Psoas muscle (tissue), 8 donors: ENCODE data around the gene ATP6V1F. TPM values are rescaled to one million over a fixed set of nuclear protein-coding genes. Genes with fewer than 3 reads are reported as not detected.

Experiments used
- ATAC-seq, 4 donors: fragments of 200-7000 bp; cut with Tn5 transposase; one replicate each; pipeline ENCODE4 v1.9.1; 2020; ENCODE audit warnings: moderate library complexity in 3 of 4, mild to moderate bottlenecking in 2 of 4
- DNase-seq, 2 donors: peaks; one replicate each; pipeline ENCODE4 v3.0.0-alpha.2; 2020
- H3K27ac ChIP-seq: fragments of 200-600 bp; one replicate; pipeline ENCODE4 v1.8.0; 2022
- H3K27me3 ChIP-seq, 3 donors: fragments of 200-600 bp in 1 of 3; one replicate each; pipeline versions ENCODE4 v1.6.1 to v1.8.0; 2013 to 2022; ENCODE audit warnings: low read length in 2 of 3, mild to moderate bottlenecking in 2 of 3, moderate library complexity in 1 of 3; ENCODE audit not compliant: insufficient read depth in 3 of 3
- H3K36me3 ChIP-seq, 2 donors: fragments of 200-600 bp in 1 of 2; one replicate each; pipeline versions ENCODE4 v1.6.1 to v1.8.0; 2013 to 2022; ENCODE audit warnings: low read depth in 1 of 2, mild to moderate bottlenecking in 1 of 2, moderate library complexity in 1 of 2; ENCODE audit not compliant: insufficient read depth in 1 of 2
- H3K4me1 ChIP-seq: fragments of 200-600 bp; one replicate; pipeline ENCODE4 v1.8.0; 2022
- H3K4me3 ChIP-seq: fragments of 200-600 bp; one replicate; pipeline ENCODE4 v1.8.0; 2022; ENCODE audit warnings: mild to moderate bottlenecking
- H3K9me3 ChIP-seq: fragments of 200-600 bp; one replicate; pipeline ENCODE4 v1.8.0; 2022
- WGBS, 3 donors: extraction: QIAGEN DNeasy Blood & Tissue Kit; methylation state at CpG; one replicate each; pipeline versions ENCODE4 v1.1.6 to v1.1.7; 2013; 5-methylcytosine and 5-hydroxymethylcytosine counted together
- intact Hi-C, 2 donors: fragments of 100-400 bp; cut with DNase I; formaldehyde crosslinking; loops; one replicate each; pipeline versions ENCODE4 v1.11.0 to v1.14.2; 2022
- polyA plus RNA-seq, 3 donors: library from polyadenylated mRNA; stranded (reverse); fragments of 200-250 nt; gene quantifications; one replicate each; pipeline ENCODE4 v1.2.3, GENCODE V29; 2013
- total RNA-seq, 4 donors: library from RNA; stranded (reverse); fragmentation: NEBNext Ultra II Directional in 2 of 4; extraction: Animal tissue kit (Norgen Biotek cat#: 25700) in 2 of 4; gene quantifications; one replicate each; pipeline versions ENCODE4 v1.2.1 to v1.2.4, GENCODE V29; 2021 to 2023
- TF ChIP-seq, protein P1 (sequence below): fragments of 200-600 bp; IDR thresholded peaks from one replicate; pipeline ENCODE4 v1.8.0; 2022; ENCODE audit warnings: antibody characterized with exemption
- donor health status: healthy with polysubstance abuse.
- donor health status: DM: no; HTN: no; CAD: no; lungs with moderate emphysema.
- donor health status: Bipolar disorder and iron deficiency.
- donor health status: healthy.
- donor health status: DM: yes; HTN: yes; CAD: no.
- donor health status: DM: no; HTN: no; CAD: no.
- donor health status: DM: no; HTN: no; CAD: no.
- donor health status: DM: yes; HTN: yes; CAD: no.

The ATP6V1F gene
- total and polyA plus RNA-seq, 7 donors: 103 to 210 (median 143) TPM

DNA sequence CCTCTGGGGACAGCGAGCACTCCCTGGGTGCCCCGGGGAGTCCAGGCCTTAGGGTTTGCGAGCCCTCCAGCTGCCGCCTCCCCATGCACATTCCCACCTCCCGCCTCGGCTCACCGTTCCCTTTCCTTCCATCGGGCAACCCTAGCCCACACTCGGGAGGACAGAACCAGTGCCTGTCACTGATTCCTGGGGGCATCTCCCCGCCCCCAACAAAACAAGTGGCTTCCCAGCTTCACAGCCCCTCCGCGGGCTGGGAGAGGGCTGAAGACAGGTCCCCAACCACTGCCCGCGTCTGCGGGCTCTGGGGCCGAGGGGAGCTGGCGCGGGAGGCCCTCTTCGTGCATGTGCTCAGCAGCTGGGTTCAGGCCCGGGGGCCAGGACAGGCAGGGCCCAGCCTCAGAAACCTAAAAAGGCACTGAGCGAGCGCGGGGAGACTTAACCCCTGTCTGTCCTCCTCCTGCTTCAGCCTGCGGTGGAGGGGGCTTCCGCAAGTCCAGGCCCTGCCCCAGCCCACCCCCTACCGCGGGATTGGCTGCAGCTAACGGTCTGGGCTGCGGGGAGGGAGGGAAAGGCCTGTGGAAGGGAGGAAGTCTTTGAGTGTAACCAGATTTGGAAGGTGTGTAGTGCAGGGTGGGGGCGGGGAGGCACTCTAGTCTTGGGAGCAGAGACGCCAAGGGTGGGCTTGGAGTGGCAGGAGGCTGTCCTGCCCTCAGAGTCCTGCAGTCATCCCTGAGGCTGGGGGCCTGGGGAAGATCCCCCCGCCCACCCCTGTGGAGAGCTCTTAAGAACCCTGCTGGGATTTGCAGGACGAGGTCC is 31.3 kb upstream of the ATP6V1F start:
- Histone ChIP-seq H3K9me3 (no peaks in the 10 kb centered on the region), H3K4me3 (peak overlapping the region; percentile 89), H3K36me3 (peaks cover 4 to 55% of the 10 kb centered on the region in 2 donors), H3K27me3 (no peaks in the 10 kb centered on the region), H3K4me1 (peaks cover 48% of the 10 kb centered on the region), H3K27ac (peak overlapping the region; percentile 100)
- peak; percentile 46 to 71 for DNase-seq
- WGBS, 3 donors: 4 to 6% (median 4%) methylated on average over 29 to 33 of the region's 33 CpGs
- TF ChIP-seq, protein P1, sequence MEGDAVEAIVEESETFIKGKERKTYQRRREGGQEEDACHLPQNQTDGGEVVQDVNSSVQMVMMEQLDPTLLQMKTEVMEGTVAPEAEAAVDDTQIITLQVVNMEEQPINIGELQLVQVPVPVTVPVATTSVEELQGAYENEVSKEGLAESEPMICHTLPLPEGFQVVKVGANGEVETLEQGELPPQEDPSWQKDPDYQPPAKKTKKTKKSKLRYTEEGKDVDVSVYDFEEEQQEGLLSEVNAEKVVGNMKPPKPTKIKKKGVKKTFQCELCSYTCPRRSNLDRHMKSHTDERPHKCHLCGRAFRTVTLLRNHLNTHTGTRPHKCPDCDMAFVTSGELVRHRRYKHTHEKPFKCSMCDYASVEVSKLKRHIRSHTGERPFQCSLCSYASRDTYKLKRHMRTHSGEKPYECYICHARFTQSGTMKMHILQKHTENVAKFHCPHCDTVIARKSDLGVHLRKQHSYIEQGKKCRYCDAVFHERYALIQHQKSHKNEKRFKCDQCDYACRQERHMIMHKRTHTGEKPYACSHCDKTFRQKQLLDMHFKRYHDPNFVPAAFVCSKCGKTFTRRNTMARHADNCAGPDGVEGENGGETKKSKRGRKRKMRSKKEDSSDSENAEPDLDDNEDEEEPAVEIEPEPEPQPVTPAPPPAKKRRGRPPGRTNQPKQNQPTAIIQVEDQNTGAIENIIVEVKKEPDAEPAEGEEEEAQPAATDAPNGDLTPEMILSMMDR: no peak
- ATAC-seq: no peak
- intact Hi-C loops: loop anchor here in 1 of 2 donors (5.0 kb wide), 1 partner anchor 89 kb away; no protein-coding TSS in a partner anchor

DNA sequence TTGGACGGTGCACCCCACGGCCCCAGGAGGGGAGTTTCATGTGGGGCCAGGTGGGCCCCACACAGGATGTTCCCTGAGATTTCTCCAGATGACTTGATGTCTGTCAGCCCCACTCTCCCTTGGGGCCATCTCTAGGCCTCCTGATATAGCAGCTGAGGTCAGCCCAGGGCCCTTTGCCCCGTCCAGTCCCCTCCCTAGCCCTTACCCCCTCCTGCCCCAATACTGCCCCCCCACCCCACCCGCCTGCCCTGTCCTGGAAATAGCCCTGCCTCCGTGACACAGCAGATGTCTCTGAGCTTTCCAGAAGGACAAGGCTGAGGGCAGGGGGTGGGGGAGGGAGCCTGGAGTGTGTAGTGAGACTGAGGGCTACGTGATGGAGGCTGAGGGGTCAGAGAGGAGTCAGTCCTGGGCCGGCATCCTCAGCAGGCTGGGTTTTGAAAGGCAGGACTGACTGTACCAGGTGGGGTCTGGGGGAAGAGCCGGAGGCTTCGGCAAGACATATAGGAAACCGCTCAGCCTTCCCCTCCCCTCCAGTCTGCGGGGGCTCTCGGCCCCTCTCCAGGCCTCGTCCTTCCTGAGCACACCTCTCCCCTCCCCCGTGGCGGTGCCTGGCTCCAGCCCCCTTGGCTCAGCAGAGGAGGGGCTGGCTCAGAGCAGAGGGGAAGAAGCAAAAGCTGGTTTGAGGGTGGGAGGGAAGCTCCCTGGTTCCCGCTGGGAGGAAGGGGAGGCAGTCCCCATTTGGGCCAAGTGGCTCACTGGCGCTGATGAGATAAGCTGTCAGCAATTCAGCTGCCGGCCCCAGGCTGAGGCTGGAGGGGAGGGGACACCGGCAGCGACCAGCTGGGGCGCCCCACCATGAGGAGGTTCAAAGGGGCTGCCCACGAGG is 30.4 kb upstream of the ATP6V1F start:
- no peaks in the 10 kb centered on the region for H3K27me3 ChIP-seq
- TF ChIP-seq, protein P1: no peak
- DNase-seq: peak; percentile 62 to 80

DNA sequence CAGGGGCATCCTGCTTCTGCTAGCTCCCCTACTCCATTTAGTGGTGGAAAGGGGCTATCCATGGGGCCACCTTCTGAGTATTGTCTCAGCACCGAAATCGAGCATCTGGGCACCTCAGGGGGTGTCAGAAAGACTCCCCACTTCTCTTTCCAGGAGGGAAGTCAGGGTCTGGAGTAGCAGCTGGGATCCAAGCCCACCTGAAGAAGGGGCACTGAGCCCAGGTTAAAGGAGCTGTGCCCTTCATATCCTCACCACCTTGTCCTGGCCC is 29.8 kb upstream of the ATP6V1F start:
- Histone ChIP-seq H3K9me3 (no peaks in the 10 kb centered on the region), H3K27ac (peak overlapping the region; percentile 100), H3K4me1 (peaks cover 50% of the 10 kb centered on the region), H3K36me3 (peaks cover 4 to 69% of the 10 kb centered on the region in 2 donors), H3K4me3 (peak overlapping the region; percentile 89), H3K27me3 (no peaks in the 10 kb centered on the region)
- no peak for ATAC-seq
- TF ChIP-seq, protein P1: no peak
- 9 to 11% (median 11%) methylated on average over 2 of the region's 2 CpGs for WGBS, 3 donors
- no peak for DNase-seq
- intact Hi-C loops: loop anchor here in 1 of 2 donors (5.0 kb wide), 1 partner anchor 91 kb away; no protein-coding TSS in a partner anchor

More for the DNA sequence above, 30.4 kb upstream of the ATP6V1F start:
- no peaks in the 10 kb centered on the region for H3K9me3 ChIP-seq
- 2 to 8% (median 4%) methylated on average over 17 to 22 of the region's 22 CpGs for WGBS, 3 donors
- intact Hi-C loops: loop anchor here in 1 of 2 donors (5.0 kb wide), 1 partner anchor 90 kb away; no protein-coding TSS in a partner anchor
- ATAC-seq: peak; percentile 0 to 18 (median 1)
- peak overlapping the region; percentile 89 for H3K4me3 ChIP-seq
- peaks cover 4 to 63% of the 10 kb centered on the region in 2 donors for H3K36me3 ChIP-seq
- peaks cover 47% of the 10 kb centered on the region for H3K4me1 ChIP-seq
- peak overlapping the region; percentile 100 for H3K27ac ChIP-seq

DNA sequence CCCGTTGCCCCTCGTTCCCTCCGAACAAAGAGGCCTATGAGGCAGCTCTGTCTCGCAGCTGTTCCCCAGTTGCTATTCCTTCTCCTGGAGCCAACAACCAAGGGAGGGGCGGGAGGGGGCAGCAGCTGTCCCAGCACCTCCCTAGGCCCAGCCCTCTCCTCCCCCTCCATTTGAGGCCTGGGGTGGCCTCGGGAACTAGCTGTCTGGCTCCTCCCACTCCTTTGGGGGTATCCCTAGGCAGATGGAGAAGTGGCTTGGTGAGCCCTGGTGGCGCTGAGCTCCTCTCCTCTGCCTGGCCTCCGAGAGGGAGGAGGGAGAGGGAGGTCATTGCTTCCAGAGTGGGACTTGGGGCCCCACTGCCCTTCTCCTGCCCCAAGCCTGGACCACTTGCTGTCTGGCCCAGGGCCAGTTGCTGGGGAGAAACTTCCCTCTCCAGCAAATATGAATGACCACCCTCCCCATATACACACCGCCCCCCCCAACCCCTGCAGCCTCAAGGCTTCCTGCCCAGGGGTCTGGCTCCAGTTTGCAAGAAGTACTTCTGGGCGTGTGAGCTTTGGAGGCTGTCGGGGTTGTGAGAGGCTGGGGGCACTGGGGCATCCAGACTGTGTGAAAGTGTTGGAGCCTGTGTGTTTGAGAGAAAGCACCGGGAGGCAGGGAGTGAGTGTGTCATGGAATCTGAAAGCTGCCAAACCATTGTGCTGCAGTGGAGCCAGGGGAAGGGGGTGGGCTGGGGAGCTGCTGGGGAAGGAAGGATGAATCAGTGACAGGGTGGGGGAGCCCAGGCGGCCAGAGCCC is 29.3 kb upstream of the ATP6V1F start:
- intact Hi-C loops: loop anchor here in 1 of 2 donors (5.0 kb wide), 1 partner anchor 91 kb away; no protein-coding TSS in a partner anchor
- WGBS, 3 donors: 2 to 3% (median 3%) methylated on average over 12 to 13 of the region's 13 CpGs

More for the DNA sequence above, 29.3 kb upstream of the ATP6V1F start:
- peak overlapping the region; percentile 100 for H3K27ac ChIP-seq
- TF ChIP-seq, protein P1: no peak
- H3K27me3 ChIP-seq: no peaks in the 10 kb centered on the region
- ATAC-seq (peak; percentile 8 to 25 (median 18)), DNase-seq (peak; percentile 77 to 89)
- peak overlapping the region; percentile 89 for H3K4me3 ChIP-seq
- H3K36me3 ChIP-seq: peaks cover 4 to 74% of the 10 kb centered on the region in 2 donors
- H3K4me1 ChIP-seq: peaks cover 50% of the 10 kb centered on the region
- H3K9me3 ChIP-seq: no peaks in the 10 kb centered on the region
